Stomach (tissue), 4 donors: ENCODE measurements around the gene FOXD2.

Experiments
- CTCF ChIP-seq, 7 experiments: fragments of 450-650 bp in 4 of 7; fragments of 200-600 bp in 3 of 7; sonication (generic) in 3 of 7; IDR thresholded peaks; one replicate each; pipeline ENCODE4 v1.5.1; 2016 to 2019; ENCODE audit warnings: antibody characterized with exemption in 7 of 7, control low read depth in 2 of 7, mild to moderate bottlenecking in 1 of 7
- EP300 ChIP-seq: sonication (generic); formaldehyde crosslinking; IDR thresholded peaks from one replicate; pipeline ENCODE4 v1.6.1; 2017; ENCODE audit warnings: antibody characterized with exemption
- POLR2AphosphoS5 ChIP-seq, 3 donors: sonication (generic); formaldehyde crosslinking; IDR thresholded peaks; one replicate each; pipeline ENCODE4 v1.6.1; 2016; ENCODE audit warnings: antibody characterized with exemption in 3 of 3

GRCh38 chr1:47471163-47471562 lies 33.3 kb downstream of the FOXD2 start:
- TF ChIP-seq POLR2AphosphoS5 (IDR thresholded peaks at IDR 0.05) (no peak), CTCF (IDR thresholded peaks at IDR 0.05) (no peak), EP300 (no peak)
